Effector memory CD4-positive, alpha-beta T cell (primary cell): ENCODE results near the gene CMTM4.
A peak's percentile ranks its signal among the peaks of the same experiment; 100 is the strongest.
"Not testable (repeated sequence)": the region's sequence is repeated elsewhere in the genome, so short reads cannot be mapped to it uniquely, and the experiment has no call there.

Experiments
- DNase-seq, 3 donors: peaks; one replicate each; pipeline ENCODE4 v3.0.0-alpha.2; 2020
- H3K27ac ChIP-seq: 2 replicates; pipeline ENCODE4 v1.7.0; 2013; ENCODE audit warnings: mild to moderate bottlenecking, low read length, moderate library complexity; ENCODE audit not compliant: insufficient read depth, poor library complexity, severe bottlenecking
- H3K27me3 ChIP-seq: replicated peaks from 2 replicates; pipeline ENCODE4 v1.7.0; 2013; ENCODE audit warnings: mild to moderate bottlenecking, low read length; ENCODE audit not compliant: insufficient read depth, control insufficient read depth, poor library complexity, severe bottlenecking
- H3K36me3 ChIP-seq: 2 replicates; pipeline ENCODE4 v1.7.0; 2013; ENCODE audit warnings: mild to moderate bottlenecking, low read length, moderate library complexity; ENCODE audit not compliant: control insufficient read depth, insufficient read depth
- H3K4me1 ChIP-seq: 2 replicates; pipeline ENCODE4 v1.7.0; 2013; ENCODE audit warnings: low read length, mild to moderate bottlenecking; ENCODE audit not compliant: control insufficient read depth, insufficient read depth, poor library complexity, severe bottlenecking
- H3K4me3 ChIP-seq: 2 replicates; pipeline ENCODE4 v1.7.0; 2013; ENCODE audit warnings: low read length, low read depth, mild to moderate bottlenecking; ENCODE audit not compliant: insufficient read depth, poor library complexity, severe bottlenecking
- H3K9me3 ChIP-seq: 2 replicates; pipeline ENCODE4 v1.7.0; 2013; ENCODE audit warnings: mild to moderate bottlenecking, low read length, moderate library complexity; ENCODE audit not compliant: control insufficient read depth

The CMTM4 gene

GRCh38 chr16:66572356-66572755, 124.2 kb downstream of the CMTM4 start:
- no peaks in the 10 kb centered on the region for H3K4me1 ChIP-seq
- no peaks in the 10 kb centered on the region for H3K36me3 ChIP-seq

GRCh38 chr16:66569827-66570405, 126.6 kb downstream of the CMTM4 start:
- H3K4me1 ChIP-seq, result no peaks in the 10 kb centered on the region
- H3K4me3 ChIP-seq, result no peak overlapping the region
- H3K27me3 ChIP-seq, result no peaks in the 10 kb centered on the region
- no peak overlapping the region for H3K27ac ChIP-seq
- H3K36me3 ChIP-seq, result peaks cover 15% of the 10 kb centered on the region
- H3K9me3 ChIP-seq, result no peaks in the 10 kb centered on the region
- DNase-seq, result no peak

More at GRCh38 chr16:66572356-66572755, 124.2 kb downstream of the CMTM4 start:
- DNase-seq, result no peak
- no peak overlapping the region for H3K4me3 ChIP-seq
- H3K27ac ChIP-seq, result peak overlapping the region; percentile 5
- H3K27me3 ChIP-seq, result no peaks in the 10 kb centered on the region
- H3K9me3 ChIP-seq, result no peaks in the 10 kb centered on the region

GRCh38 chr16:66569131-66569530, 127.4 kb downstream of the CMTM4 start:
- no peaks in the 10 kb centered on the region for H3K4me1 ChIP-seq
- DNase-seq, result no peak
- no peak overlapping the region for H3K27ac ChIP-seq
- peaks cover 15% of the 10 kb centered on the region for H3K36me3 ChIP-seq
- no peaks in the 10 kb centered on the region for H3K9me3 ChIP-seq
- H3K27me3 ChIP-seq, result no peaks in the 10 kb centered on the region
- H3K4me3 ChIP-seq, result no peak overlapping the region

- Histone ChIP-seq H3K9me3 (no peaks in the 10 kb centered on the region), H3K36me3 (peaks cover 15% of the 10 kb centered on the region), H3K4me1 (peaks cover under 1% of the 10 kb centered on the region), H3K4me3 (no peak overlapping the region), H3K27me3 (no peaks in the 10 kb centered on the region), H3K27ac (no peak overlapping the region)
- no peak for DNase-seq
Measured at GRCh38 chr16:66568355-66568754, 128.2 kb downstream of the CMTM4 start.

- Histone ChIP-seq H3K36me3 (peaks cover 15% of the 10 kb centered on the region), H3K4me1 (peaks cover 10% of the 10 kb centered on the region)
- not testable (repeated sequence) for H3K27ac ChIP-seq, H3K27me3 ChIP-seq, DNase-seq, H3K4me3 ChIP-seq, H3K9me3 ChIP-seq
Measured at GRCh38 chr16:66567270-66567669, 129.3 kb downstream of the CMTM4 start.

GRCh38 chr16:66566051-66566901, 130.3 kb downstream of the CMTM4 start, which contains the start of gene CMTM1:
Gene CMTM1 (plus strand): TSS chr16:66566439. CDS start chr16:66566514, 75 bp downstream.
- DNase-seq, result no peak

More at GRCh38 chr16:66566051-66566901, 130.3 kb downstream of the CMTM4 start, which contains the start of gene CMTM1:
- Histone ChIP-seq H3K36me3 (peaks cover 15% of the 10 kb centered on the region), H3K4me3 (no peak within 1 kb of the TSS), H3K4me1 (peaks cover 20% of the 10 kb centered on the region), H3K9me3 (no peaks in the 10 kb centered on the region), H3K27me3 (no peaks in the 10 kb centered on the region), H3K27ac (no peak within 1 kb of the TSS)
